WERI-Rb-1 (cell line): ENCODE results near the gene WNT3.

Experiments used
- DNase-seq: peaks from one replicate; pipeline ENCODE4 v3.0.0-alpha.2; 2020
- H3K27ac ChIP-seq: fragments of 250-450 bp; sonication (Bioruptor Pico); 2 replicates; pipeline ENCODE4 v1.5.1; 2020; ENCODE audit warnings: mild to moderate bottlenecking, moderate library complexity
- H3K27me3 ChIP-seq: fragments of 250-450 bp; sonication (Bioruptor Pico); 2 replicates; pipeline ENCODE4 v1.5.1; 2021; ENCODE audit warnings: mild to moderate bottlenecking, low read depth, moderate library complexity; ENCODE audit not compliant: insufficient read depth, severe bottlenecking
- H3K36me3 ChIP-seq: fragments of 250-450 bp; sonication (Bioruptor Pico); 2 replicates; pipeline ENCODE4 v1.5.1; 2020; ENCODE audit warnings: mild to moderate bottlenecking, moderate library complexity
- H3K4me3 ChIP-seq: 2 replicates; pipeline ENCODE4 v1.5.1; 2011; ENCODE audit warnings: low read depth, mild to moderate bottlenecking, control low read depth, low read length
- H3K9me3 ChIP-seq: fragments of 250-450 bp; sonication (Bioruptor Pico); 2 replicates; pipeline ENCODE4 v1.5.1; 2021; ENCODE audit warnings: mild to moderate bottlenecking, moderate library complexity; ENCODE audit not compliant: severe bottlenecking
- CTCF ChIP-seq: IDR thresholded peaks from 2 replicates; pipeline ENCODE4 v1.5.1; 2011; ENCODE audit warnings: low read depth, mild to moderate bottlenecking, control low read depth, inconsistent platforms, low read length

The WNT3 gene

GRCh38 chr17:46819906-46820351 lies 1.4 kb upstream of the WNT3 start:
- no peak for DNase-seq
- H3K36me3 ChIP-seq: no peaks in the 10 kb centered on the region
- no peaks in the 10 kb centered on the region for H3K27me3 ChIP-seq
- no peak overlapping the region for H3K27ac ChIP-seq
- no peak overlapping the region for H3K4me3 ChIP-seq
- H3K9me3 ChIP-seq: no peaks in the 10 kb centered on the region
- no peak for TF ChIP-seq CTCF

GRCh38 chr17:46818929-46819859 lies 702 bp upstream of the WNT3 start:
- no peak for DNase-seq
- H3K9me3 ChIP-seq: no peaks in the 10 kb centered on the region
- no peaks in the 10 kb centered on the region for H3K36me3 ChIP-seq
- no peak overlapping the region for H3K4me3 ChIP-seq
- H3K27ac ChIP-seq: no peak overlapping the region
- H3K27me3 ChIP-seq: no peaks in the 10 kb centered on the region
- TF ChIP-seq CTCF: no peak

GRCh38 chr17:46817901-46818209 lies 637 bp downstream of the WNT3 start:
- no peak for DNase-seq
- no peak for TF ChIP-seq CTCF
- Histone ChIP-seq H3K9me3 (no peaks in the 10 kb centered on the region), H3K4me3 (no peak overlapping the region), H3K36me3 (no peaks in the 10 kb centered on the region), H3K27me3 (no peaks in the 10 kb centered on the region), H3K27ac (no peak overlapping the region)

GRCh38 chr17:46817151-46817900 lies 1.2 kb downstream of the WNT3 start:
- H3K9me3 ChIP-seq: no peaks in the 10 kb centered on the region
- no peak for TF ChIP-seq CTCF
- no peak overlapping the region for H3K4me3 ChIP-seq
- no peak overlapping the region for H3K27ac ChIP-seq
- H3K36me3 ChIP-seq: no peaks in the 10 kb centered on the region
- no peak for DNase-seq
- no peaks in the 10 kb centered on the region for H3K27me3 ChIP-seq

- no peaks in the 10 kb centered on the region for H3K36me3 ChIP-seq
- DNase-seq: no peak
- TF ChIP-seq CTCF: no peak
- no peaks in the 10 kb centered on the region for H3K9me3 ChIP-seq
- H3K27me3 ChIP-seq: no peaks in the 10 kb centered on the region
- no peak overlapping the region for H3K27ac ChIP-seq
- no peak overlapping the region for H3K4me3 ChIP-seq
Observed at GRCh38 chr17:46815474-46816353, 2.8 kb downstream of the WNT3 start.
